Measurements from ENCODE around the gene SPRN.
A peak's percentile ranks its signal among the peaks of the same experiment; 100 is the strongest.

Gene SPRN

GRCh38 chr10:133405844-133406527 is 18.4 kb downstream of the SPRN start:
- DNase-seq (ENCODE audit: low spot score): peak; percentile 29

- DNase-seq (ENCODE audit: low spot score): peak; percentile 54
Observed at GRCh38 chr10:133405272-133405671, 19.2 kb downstream of the SPRN start.

DNA sequence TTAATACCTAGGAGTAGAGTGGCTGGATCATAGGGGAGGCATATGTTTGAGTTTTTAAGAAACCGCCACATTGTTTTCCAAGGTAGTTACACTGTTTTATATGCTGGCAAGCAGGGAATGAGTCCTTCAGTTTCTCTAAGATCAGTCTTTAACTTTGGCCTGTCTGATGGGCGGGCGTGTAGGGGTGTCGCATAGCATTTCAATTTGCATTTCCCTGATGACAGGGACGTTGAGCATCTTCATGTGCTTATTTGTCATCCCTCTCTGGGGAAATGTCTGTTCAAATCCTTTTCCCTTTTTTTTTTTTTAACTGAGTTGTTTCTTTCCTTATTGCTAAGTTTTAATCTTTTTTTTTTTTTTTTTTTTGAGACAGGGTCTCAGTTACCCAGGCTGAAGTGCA is 20.6 kb downstream of the SPRN start:
- DNase-seq (ENCODE audit: low spot score): no peak

GRCh38 chr10:133403359-133403758 is 21.1 kb downstream of the SPRN start:
- peak; percentile 56 for DNase-seq (ENCODE audit: low spot score)

- no peak for DNase-seq (ENCODE audit: low spot score)
Observed at GRCh38 chr10:133401981-133402725, 22.3 kb downstream of the SPRN start.

GRCh38 chr10:133401500-133401899 is 22.9 kb downstream of the SPRN start:
- no peak for DNase-seq (ENCODE audit: low spot score)

- DNase-seq (ENCODE audit: low spot score): no peak
Observed at GRCh38 chr10:133400624-133401424, 23.6 kb downstream of the SPRN start.

- no peak for DNase-seq (ENCODE audit: low spot score)
Observed at GRCh38 chr10:133399123-133399601, 25.3 kb downstream of the SPRN start.

- no peak for DNase-seq (ENCODE audit: low spot score)
Observed at GRCh38 chr10:133397938-133398337, 26.5 kb downstream of the SPRN start.

GRCh38 chr10:133396035-133396624 is 28.3 kb downstream of the SPRN start:
- DNase-seq (ENCODE audit: low spot score): peak; percentile 37

DNA sequence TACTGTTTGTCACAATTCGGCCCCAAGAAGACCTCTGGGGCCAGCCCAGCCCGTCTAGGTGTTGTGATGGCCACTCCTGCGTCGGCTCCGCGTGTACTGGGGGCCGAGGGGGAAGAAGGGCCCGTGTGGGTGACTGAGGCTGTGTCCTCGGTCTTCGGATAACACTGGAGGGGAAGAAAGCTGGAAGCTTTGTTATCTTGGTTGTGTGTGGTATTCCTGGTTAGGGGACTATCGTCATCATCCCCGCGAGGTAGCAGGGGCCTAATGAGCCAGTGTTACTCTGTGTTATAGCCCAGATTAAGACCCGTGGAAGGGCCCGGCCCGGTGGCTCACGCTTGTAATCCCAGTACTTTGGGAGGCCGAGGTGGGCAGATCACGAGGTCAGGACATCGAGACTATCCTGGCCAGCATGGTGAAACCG is 29.6 kb downstream of the SPRN start:
- DNase-seq (ENCODE audit: low spot score): peak; percentile 24

DNA sequence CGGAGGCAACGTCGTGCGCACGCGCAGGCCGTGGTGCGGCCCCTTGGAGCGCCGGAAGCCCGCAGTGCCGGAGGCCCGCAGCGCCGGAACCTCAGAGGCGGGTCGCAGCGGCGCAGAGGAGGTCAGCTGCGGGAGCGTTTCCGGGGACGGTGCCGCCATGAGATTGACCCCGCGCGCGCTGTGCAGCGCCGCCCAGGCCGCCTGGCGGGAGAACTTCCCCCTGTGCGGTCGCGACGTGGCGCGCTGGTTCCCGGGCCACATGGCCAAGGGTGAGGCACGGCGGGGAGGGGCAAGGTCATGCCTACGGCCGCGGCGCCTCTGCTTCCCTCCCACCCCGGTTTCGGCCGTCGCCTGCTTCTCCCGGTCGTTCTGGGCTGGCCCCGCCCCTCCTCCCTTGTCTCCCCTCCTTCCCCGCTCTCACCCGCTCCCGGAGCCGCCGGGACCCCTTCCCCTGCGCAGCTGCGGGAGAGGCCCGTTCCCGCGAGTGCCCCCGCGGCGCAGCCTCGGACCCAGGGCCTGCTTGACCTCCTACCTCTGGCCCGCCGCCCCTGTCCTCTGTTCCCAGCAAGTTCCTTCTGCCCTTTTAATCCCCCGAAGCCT is 30.3 kb downstream of the SPRN start, which contains the start of gene MTG1:
MTG1 (plus strand) TSS at position 94 of the 600 bp plus-strand sequence; CDS start at position 158, 64 bp downstream.
- peak; percentile 95 for DNase-seq (ENCODE audit: low spot score)

DNA sequence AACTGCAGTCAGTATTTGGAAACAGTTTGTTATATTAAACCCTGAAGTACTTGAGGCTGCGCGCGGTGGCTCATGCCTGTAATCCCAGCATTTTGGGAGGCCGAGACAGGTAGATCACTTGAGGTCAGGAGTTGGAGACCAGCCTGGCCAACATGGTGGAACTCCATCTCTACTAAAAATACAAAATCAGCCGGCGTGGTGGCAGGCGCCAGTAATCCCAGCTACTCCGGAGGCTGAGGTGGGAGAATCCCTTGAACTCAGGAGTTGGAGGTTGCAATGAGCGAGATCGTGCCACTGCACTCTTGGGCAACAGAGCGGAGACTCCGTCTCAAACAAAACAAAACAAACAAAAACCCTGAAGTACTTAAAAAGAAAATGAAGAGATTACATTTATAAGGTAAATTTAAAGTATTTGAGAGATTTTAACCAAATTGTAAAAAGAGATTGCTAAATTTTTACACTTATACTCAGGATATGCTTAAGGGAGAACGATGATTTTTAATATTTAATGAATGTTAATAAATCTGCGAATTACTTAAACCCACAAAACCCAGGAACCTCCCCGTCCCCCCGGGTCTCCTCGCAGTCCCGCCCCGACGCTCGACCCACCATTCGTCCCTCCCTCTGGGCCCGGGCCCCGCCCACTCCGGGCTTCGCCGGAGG is 30.9 kb downstream of the SPRN start:
- no peak for DNase-seq (ENCODE audit: low spot score)

- DNase-seq (ENCODE audit: low spot score): no peak
Observed at GRCh38 chr10:133391761-133392518, 32.5 kb downstream of the SPRN start.

DNA sequence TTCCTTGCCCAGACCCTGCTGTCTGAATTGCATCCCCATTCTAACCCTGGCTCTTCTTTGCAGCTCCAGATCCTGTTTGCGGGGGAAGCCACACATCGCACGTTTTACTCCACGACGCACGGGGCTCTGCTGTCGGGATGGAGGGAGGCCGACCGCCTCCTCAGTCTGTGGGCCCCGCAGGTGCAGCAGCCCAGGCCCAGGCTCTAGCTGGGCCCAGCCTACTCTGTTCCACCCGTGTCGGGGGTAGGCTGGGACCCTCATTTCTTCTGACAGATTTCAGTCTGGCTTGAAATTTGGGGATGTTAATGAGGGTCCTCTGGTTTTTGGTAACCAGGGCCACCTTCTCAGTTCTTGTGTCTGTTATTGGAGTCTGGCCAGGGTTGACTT is 33.2 kb downstream of the SPRN start:
- DNase-seq (ENCODE audit: low spot score): no peak

- DNase-seq (ENCODE audit: low spot score): no peak
Observed at GRCh38 chr10:133390597-133391248, 33.7 kb downstream of the SPRN start.

- no peak for DNase-seq (ENCODE audit: low spot score)
Observed at GRCh38 chr10:133388973-133389818, 35.2 kb downstream of the SPRN start.

GRCh38 chr10:133388236-133388972 is 36.0 kb downstream of the SPRN start:
- no peak for DNase-seq (ENCODE audit: low spot score)

Measured in kidney tubule cell (primary cell).